GM12874 (cell line): ENCODE measurements around the gene STK17A.

Experiments
- TF ChIP-seq, protein P1 (sequence below): IDR thresholded peaks from 2 replicates; pipeline ENCODE4 v1.5.1; 2011; ENCODE audit warnings: low read depth, mild to moderate bottlenecking, control low read depth, low read length, moderate library complexity; ENCODE audit not compliant: insufficient read depth

Gene STK17A

DNA sequence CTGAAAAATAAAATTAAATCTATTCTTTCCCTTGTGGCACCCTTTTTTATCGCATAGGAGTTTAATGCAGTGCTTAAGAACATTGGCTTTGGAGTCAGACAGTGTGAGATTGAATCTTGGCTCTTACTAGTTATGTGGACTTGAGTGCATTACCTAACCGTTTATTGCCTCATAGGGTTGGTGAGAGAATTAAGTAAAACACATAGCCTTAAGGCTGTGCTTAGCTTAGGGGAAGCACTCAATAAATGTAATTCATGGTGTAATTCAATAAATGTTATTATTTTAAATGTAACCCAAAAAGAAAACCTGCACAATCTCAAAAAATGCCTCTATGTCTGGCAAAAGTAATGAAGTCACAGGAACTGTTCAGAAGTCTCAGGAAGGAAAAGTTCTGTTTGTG, 2.7 kb downstream of the STK17A start:
- TF ChIP-seq, protein P1, sequence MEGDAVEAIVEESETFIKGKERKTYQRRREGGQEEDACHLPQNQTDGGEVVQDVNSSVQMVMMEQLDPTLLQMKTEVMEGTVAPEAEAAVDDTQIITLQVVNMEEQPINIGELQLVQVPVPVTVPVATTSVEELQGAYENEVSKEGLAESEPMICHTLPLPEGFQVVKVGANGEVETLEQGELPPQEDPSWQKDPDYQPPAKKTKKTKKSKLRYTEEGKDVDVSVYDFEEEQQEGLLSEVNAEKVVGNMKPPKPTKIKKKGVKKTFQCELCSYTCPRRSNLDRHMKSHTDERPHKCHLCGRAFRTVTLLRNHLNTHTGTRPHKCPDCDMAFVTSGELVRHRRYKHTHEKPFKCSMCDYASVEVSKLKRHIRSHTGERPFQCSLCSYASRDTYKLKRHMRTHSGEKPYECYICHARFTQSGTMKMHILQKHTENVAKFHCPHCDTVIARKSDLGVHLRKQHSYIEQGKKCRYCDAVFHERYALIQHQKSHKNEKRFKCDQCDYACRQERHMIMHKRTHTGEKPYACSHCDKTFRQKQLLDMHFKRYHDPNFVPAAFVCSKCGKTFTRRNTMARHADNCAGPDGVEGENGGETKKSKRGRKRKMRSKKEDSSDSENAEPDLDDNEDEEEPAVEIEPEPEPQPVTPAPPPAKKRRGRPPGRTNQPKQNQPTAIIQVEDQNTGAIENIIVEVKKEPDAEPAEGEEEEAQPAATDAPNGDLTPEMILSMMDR, result no peak

DNA sequence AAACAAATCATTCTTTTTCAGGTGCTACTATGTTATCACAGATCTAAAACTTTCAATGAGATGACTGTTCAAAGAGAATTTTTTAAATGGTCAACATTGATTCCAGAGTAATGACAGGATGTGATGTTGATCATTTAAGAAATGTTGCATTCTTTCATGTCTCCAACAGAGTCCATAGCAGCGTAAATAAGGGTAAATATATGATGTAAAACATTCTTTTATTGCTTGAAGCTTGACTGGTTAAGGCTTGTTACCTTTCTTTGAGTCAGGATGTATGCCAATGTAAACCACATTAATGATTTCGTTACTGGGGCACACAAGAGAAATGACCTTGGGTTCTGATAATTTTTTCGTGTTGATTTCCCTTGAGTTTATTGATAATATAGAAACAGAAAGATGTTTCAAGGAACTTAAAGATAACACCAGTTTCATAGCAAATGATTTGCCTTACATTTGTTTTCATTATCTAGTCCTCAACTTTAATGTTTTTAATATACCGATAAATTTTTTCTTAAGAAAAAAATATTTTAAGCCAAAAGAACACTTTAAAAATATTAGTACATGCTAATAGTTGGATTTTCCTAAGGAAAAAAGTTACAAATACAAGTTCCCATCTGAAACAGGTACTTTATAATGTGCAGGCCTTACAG, 3.5 kb downstream of the STK17A start:
- TF ChIP-seq, protein P1, result no peak

DNA sequence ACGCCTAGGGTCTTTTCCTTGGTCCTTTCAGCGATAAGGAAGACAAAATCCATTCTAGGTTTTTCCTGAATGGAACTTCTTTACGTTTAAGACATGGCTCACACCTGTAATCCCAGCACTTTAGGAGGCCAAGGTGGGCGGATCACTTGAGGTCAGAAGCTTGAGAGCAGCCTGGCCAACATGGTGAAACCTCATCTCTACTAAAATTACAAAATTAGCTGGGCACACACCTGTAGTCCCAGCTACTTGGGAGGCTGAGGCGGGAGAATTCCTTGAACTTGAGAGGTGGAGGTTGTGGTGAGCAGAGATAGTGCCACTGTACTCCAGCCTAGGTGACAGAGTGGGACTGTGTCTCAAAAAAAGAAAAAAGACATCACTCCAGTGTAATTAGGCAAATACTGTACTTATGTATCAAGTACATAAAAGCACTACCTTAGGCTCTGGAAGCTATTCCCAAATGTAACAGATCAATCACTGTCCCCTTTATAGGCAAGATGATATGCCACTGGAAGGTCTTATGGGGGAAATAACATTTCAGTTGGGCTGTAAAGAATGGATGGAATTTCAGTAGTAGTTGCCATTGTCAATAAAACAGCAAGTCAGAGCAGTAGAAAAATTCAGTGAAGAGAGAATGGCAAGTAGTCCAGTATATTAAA, 5.7 kb downstream of the STK17A start:
- TF ChIP-seq, protein P1, result no peak

DNA sequence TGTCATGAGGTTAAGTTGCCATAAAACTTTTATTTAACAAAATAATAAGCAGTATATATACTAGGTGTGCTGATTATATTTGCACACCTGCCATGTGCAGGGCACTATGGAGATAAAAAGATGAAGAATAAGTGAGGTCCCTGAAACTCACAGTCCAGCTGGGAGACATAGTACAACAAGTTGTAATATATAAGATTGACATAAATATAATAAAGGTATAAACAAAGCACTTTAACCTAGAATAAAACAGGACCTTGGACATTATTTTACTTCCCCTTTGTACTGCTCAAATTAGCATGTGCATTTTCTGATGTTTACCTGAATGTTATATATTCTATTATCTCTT, 6.2 kb downstream of the STK17A start:
- TF ChIP-seq, protein P1, result no peak

DNA sequence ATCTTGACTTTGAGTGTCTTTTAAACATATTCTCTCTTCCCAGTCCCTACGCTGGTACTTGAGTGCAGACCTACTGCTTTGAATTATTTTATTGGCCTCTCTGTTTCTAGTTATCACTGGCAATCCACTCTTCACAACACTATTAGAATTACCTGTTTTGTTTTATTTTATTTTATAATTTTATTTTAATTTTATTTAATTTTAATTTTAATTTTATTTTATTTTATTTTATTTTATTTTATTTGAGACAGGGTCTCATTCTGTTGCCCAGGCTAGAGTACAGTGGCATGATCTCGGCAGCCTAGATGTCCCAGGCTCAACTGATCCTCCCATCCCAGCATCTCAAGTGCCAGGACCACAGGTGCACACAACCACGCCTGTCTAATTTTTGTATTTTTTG, 6.8 kb downstream of the STK17A start:
- TF ChIP-seq, protein P1, result no peak

DNA sequence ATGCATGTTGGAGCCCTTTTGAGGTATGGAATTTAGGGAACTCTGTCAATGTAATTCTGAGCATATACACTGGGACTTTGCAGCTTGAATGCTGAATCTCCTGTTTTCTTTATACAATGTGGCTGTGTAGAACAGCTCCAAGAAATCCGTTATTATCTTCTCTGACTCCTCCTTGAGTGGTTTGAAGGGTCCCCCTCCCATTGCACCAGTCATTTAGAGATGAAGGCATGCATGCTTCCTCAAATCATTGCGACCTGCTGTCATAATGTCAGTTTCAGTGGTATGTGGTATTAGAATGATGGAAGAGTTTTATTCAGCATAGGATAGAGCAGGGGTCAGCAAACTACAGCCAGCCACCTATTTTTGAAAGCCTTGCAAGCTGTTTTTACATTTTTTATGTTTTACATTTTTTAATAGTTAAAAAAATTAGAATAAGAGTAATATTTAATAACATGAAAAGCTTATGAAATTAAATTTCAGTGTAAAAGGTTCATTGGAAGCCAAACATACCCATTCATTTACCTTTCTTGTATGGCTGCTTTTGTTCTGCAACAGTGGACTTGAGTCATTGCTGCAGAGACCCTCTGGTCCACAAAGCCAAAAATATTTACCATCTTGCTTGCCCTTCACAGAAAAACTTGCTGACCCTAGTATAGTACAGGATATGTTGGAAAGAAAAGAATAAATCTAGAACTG, 8.1 kb downstream of the STK17A start:
- TF ChIP-seq, protein P1, result no peak

DNA sequence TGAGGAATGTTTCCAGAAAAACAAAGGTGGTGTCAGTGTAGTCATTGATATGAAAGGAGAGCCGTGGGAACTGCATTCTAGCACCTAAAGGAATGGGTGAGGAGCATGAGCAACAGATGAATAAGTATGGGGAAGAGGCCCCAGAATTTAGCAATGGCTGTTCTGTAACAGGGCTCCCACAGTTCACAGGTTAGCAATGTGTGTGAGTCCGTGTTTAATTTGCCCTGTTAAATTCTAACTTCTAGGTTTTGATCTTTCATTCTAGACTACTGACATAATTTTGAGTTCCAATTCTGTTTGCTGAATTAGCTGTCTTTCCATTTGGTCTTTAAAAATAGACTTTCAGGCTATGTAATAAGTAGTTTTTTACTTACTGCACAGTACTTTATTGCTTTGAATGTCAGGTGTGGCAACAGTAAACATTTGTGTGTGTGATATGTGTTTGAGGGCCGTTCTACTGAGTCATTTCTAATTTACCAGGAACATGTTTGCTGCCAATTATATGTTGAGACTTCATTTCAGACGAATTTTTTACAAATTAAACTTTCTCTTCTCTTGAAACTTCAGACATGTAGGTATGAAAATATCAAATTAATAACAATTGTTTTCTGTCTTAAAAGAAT, 8.8 kb downstream of the STK17A start:
- TF ChIP-seq, protein P1, result no peak
